ENCODE results near the gene SLC39A11.

GRCh38 chr17:72968798-72969197 lies 123.7 kb downstream of the SLC39A11 start:
- TF ChIP-seq POLR2AphosphoS5 (IDR thresholded peaks at IDR 0.05; ENCODE audit: low read depth, low read length): no peak
- TF ChIP-seq ZNF530 (CRISPR knock-in tag; IDR thresholded peaks at IDR 0.05; ENCODE audit: low read depth): no peak
- no peak for TF ChIP-seq FLYWCH1 (CRISPR knock-in tag; IDR thresholded peaks at IDR 0.05)
- no peak for TF ChIP-seq SP4 (CRISPR knock-in tag; IDR thresholded peaks at IDR 0.05)
- TF ChIP-seq, protein P1, sequence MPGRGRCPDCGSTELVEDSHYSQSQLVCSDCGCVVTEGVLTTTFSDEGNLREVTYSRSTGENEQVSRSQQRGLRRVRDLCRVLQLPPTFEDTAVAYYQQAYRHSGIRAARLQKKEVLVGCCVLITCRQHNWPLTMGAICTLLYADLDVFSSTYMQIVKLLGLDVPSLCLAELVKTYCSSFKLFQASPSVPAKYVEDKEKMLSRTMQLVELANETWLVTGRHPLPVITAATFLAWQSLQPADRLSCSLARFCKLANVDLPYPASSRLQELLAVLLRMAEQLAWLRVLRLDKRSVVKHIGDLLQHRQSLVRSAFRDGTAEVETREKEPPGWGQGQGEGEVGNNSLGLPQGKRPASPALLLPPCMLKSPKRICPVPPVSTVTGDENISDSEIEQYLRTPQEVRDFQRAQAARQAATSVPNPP (CRISPR knock-in tag; IDR thresholded peaks at IDR 0.05): no peak
- no peak for TF ChIP-seq ZNF292 (CRISPR knock-in tag; IDR thresholded peaks at IDR 0.05; ENCODE audit: borderline replicate concordance, low read depth)
- no peak for TF ChIP-seq ZNF768 (CRISPR knock-in tag; IDR thresholded peaks at IDR 0.05)
- TF ChIP-seq, protein P2, sequence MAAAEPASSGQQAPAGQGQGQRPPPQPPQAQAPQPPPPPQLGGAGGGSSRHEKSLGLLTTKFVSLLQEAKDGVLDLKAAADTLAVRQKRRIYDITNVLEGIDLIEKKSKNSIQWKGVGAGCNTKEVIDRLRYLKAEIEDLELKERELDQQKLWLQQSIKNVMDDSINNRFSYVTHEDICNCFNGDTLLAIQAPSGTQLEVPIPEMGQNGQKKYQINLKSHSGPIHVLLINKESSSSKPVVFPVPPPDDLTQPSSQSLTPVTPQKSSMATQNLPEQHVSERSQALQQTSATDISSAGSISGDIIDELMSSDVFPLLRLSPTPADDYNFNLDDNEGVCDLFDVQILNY (CRISPR knock-in tag; conservative IDR thresholded peaks at IDR 0.05): no peak
- TF ChIP-seq, protein P3, sequence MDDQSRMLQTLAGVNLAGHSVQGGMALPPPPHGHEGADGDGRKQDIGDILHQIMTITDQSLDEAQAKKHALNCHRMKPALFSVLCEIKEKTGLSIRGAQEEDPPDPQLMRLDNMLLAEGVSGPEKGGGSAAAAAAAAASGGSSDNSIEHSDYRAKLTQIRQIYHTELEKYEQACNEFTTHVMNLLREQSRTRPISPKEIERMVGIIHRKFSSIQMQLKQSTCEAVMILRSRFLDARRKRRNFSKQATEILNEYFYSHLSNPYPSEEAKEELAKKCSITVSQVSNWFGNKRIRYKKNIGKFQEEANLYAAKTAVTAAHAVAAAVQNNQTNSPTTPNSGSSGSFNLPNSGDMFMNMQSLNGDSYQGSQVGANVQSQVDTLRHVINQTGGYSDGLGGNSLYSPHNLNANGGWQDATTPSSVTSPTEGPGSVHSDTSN (CRISPR knock-in tag; IDR thresholded peaks at IDR 0.05; ENCODE audit: borderline replicate concordance): no peak
- no peak for TF ChIP-seq KAT7 (CRISPR knock-in tag; IDR thresholded peaks at IDR 0.05; ENCODE audit: borderline replicate concordance)
- TF ChIP-seq ZKSCAN8 (CRISPR knock-in tag; IDR thresholded peaks at IDR 0.05; ENCODE audit: borderline replicate concordance): no peak

Data from HepG2 (cell line).